ENCODE results near the gene GLTPD2.

DNA sequence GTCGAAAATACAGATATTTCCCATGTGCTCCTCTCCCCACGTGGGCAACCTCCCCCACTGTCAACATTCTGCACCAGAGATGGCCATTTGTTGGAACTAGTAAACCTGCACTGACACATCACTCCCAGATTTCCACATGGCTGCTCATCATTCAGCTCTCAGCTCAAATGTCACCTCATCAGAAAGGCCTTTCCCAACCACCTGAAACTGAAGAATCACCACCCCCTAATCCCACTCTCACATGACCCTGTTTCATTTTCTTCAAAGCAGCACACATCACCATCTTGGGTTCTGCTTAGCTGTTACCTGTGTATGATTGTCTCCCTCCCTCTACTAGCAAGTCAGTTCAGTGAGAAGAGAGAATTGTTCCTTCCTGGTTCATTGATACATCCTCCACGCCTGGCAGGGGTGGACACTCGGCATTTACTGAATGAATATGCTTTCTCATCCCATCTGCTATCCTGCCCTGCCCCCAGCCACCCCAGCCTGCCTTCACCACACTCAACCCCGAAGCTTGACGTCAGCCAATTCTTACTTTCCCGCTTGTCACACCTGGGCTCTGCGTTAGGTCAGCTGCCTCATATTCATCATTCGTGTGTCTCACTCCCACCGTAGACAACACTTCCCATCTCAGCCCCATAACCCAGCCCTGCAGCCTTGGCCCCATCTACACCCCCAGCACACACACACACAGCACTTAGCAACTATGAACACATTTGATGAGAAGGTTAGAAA lies 11.9 kb downstream of the GLTPD2 start:
- TF ChIP-seq, protein P1, sequence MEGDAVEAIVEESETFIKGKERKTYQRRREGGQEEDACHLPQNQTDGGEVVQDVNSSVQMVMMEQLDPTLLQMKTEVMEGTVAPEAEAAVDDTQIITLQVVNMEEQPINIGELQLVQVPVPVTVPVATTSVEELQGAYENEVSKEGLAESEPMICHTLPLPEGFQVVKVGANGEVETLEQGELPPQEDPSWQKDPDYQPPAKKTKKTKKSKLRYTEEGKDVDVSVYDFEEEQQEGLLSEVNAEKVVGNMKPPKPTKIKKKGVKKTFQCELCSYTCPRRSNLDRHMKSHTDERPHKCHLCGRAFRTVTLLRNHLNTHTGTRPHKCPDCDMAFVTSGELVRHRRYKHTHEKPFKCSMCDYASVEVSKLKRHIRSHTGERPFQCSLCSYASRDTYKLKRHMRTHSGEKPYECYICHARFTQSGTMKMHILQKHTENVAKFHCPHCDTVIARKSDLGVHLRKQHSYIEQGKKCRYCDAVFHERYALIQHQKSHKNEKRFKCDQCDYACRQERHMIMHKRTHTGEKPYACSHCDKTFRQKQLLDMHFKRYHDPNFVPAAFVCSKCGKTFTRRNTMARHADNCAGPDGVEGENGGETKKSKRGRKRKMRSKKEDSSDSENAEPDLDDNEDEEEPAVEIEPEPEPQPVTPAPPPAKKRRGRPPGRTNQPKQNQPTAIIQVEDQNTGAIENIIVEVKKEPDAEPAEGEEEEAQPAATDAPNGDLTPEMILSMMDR (IDR thresholded peaks at IDR 0.05), result no peak
- no peak for TF ChIP-seq POLR2AphosphoS5 (IDR thresholded peaks at IDR 0.05)
